Daoy (cell line): ENCODE measurements around the gene SEC31B. TPM values are rescaled to one million over a fixed set of nuclear protein-coding genes. Genes with fewer than 3 reads are reported as not detected.

ENCODE experiments used
- DNase-seq: peaks from one replicate; pipeline ENCODE4 v3.0.0-alpha.2; 2015; ENCODE audit warnings: low read depth
- total RNA-seq: library from RNA; depleted of rRNA; stranded (reverse); fragments of >200 nt; shearing (Covaris generic); gene quantifications from 2 replicates; pipeline ENCODE4 v1.2.3, GENCODE V29; 2014

Gene SEC31B
- total RNA-seq, 1 experiment from 2014 or later: 0.34 TPM

DNA sequence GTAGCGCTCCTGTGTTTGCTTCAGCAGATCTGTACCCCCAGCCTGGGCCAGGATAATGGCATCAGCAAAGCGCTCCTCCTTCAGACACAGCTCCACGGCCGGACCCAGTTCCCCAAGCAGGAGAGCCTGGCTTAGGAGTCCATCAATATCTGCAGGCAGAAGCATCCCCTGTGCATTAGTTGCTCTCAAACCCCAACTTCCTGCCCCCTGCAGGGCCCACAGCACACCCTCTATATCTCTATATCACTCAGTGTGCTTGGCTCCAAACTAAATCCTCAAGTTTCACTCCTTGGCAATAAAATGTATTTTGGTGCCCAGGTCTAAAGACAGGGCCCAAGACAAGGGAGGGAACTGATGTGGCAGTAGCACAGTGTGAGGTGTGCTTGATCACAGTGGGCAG is 21.6 kb downstream of the SEC31B start:
- DNase-seq: no peak

DNA sequence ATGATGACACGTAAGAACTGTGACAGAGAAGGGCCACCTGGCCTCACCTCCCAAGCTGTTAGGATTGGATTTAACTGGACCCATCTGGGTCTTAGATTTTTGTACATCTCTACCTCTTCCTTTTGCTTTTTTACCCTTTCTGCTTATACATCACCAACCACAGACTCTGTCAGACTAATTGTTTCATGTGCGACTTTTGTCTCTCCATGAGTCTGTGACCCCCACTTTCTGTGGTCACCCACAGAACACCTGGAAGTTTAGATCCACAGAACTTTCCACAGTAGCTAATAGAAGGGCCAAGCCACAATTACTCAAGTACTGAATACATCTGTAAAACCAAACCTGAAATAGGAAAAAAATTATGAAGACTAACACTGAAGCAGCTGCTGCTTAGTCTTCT is 23.1 kb downstream of the SEC31B start:
- no peak for DNase-seq

DNA sequence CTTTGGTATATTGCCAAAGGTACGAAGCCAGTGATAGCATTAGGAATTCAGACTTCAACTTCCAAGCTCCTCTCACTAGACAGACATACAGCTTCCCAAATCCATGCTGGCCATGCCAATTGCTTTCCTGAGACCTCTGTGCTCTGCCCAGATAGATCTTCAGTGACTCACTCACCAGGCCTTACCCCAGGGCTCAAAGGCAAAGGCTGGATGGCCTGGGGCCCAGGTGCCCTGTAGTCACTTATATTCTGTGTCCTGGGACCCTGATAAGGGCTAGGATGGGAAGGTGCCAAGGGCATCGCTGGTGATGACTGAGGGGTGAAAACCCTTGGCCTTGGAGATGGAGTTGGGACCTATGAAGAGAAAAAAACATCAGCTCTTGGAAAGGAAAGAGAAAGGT is 29.1 kb downstream of the SEC31B start:
- DNase-seq: no peak

DNA sequence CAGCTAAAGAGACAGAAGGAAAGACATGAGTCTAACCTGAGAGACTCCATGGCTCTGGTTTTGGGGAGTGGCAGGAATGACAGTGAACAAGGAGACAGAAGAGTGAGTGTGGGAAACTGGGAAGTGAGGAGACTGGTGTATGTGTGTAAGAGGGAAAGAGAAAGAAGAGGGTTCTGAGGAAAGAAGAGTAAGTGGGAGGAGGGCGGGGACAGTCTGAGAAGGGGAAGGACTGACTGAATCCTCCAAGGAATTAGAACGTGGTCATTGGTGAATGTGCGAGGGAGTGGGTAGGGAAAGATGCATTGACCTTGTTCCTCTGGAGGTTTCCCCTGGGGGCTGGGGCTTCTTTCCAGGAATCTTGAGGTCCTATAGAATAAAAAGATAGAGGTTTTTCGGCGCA is 30.3 kb downstream of the SEC31B start:
- no peak for DNase-seq

DNA sequence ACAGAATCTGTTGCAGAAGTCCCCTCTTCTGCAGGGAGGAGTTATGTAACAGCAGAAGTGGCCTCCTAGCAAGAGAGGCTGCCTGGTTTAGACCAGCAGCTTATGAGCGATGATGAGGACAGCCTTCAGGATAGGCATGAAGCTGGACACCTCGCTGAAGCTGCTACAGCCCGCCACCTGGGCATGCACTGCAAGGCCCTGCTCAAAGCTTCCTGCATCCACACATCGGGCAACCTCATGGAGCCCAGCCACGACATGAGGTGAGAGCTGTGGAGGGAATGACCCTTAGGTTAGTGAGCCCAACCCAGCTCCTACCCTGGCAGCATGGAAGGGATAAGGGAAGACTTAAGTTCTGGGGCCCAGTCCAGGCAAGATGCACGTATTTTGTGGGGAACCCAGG is 32.1 kb downstream of the SEC31B start:
- no peak for DNase-seq

DNA sequence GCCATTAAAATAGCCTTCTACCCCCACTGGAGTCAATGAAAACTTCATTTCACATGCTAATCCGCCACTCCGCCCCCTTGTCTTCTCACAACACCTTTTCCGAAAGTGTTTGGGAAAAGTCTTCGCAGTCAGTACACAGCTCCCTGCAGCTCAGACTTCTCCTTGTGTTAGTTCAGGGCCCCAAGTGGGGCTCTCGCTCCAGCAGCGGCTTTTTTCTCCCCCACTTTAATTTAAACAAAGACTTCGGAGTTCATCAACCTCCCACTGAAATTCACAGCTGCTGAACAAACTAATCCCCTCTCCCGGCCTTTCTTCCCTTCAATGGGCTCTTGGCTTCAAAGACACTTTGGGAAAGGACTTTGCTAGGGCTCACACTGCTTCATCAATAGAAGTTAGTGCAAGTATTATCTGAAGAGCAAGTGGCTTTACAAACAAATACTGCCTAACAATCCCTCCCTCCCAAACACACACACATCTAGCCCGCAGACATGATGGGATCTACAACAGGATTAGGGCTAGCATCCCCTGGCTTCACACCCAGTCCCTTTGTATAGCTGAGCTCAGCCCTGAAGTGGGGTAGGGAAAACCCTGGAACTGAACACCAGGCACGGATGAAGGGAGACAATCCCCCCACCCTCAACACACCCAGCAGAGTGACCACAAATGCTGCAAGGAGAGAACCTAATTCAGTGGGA is 33.7 kb downstream of the SEC31B start:
- DNase-seq: no peak

DNA sequence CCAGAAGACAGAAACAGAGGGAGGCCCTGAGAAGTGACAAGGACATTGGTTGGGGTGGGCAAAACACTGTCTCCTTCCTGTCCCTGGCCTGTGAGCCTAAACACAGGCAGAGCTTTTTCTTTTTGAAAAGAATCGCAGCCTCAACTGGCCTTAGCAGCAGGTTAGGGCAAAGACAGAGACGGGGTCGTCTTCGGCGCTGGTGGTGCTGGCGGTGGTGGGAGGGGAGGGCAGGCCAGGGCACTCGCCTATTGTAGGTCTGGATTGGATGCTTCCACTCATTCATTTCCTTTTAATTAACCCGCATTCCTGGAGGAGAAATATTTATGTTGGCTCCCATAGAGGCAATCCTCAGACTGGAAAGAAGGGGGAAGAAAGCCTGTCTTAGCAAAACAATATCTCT is 34.3 kb downstream of the SEC31B start:
- no peak for DNase-seq

DNA sequence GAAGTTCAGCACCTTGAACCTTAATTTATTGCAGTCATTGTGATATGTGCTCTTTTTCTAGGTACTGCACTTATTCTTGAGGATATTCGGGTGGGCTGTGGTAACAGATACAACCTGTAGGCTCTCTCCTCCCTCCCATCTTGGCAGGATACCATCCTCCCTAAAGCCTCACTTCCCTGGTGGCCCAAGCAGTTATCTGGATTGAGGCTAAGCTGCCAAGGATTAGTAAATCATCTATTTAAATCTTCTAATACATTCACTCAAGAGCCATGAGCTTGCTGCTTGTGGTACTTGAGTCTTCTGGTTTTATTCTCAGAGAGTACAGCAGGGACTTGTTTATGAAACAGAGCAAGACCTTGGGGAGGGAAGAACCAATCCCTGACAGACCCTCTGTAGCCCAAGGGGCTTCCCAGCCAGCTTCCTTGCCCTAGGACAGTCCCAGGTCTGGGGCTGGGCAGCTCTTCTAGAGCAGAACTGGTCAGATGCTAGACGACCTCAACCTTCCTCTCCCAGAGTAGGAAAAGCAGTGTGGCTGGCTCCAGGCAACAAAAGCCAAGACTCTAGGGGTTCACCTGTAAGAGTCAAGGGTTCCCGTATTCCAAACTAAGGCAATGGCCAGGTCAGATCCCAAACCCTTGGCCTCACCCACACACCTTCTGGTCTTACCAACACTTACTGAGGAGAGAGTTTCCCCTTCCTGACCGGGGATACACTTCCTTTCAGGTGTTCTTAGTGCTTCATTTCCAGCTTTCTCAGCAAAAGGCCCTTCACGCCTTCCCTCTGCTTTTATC is 35.6 kb downstream of the SEC31B start:
- no peak for DNase-seq

DNA sequence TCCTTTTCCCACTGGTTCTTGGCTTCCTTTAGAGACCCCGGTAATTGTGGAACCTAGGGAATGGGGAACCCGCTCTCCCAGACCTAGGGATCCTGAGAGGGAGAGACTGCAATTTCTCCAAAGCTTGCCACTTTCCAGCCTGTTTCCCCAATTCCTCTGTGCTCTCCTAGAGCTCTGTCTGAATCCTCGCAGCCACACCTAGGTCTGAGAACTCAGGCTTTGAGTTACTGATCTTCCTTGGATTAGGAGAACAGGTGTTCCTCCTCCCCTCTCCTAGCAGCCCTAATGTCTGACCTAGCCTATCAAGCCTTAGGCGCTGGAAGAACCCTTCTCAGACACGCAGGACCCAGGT is 36.9 kb downstream of the SEC31B start:
- DNase-seq: no peak

DNA sequence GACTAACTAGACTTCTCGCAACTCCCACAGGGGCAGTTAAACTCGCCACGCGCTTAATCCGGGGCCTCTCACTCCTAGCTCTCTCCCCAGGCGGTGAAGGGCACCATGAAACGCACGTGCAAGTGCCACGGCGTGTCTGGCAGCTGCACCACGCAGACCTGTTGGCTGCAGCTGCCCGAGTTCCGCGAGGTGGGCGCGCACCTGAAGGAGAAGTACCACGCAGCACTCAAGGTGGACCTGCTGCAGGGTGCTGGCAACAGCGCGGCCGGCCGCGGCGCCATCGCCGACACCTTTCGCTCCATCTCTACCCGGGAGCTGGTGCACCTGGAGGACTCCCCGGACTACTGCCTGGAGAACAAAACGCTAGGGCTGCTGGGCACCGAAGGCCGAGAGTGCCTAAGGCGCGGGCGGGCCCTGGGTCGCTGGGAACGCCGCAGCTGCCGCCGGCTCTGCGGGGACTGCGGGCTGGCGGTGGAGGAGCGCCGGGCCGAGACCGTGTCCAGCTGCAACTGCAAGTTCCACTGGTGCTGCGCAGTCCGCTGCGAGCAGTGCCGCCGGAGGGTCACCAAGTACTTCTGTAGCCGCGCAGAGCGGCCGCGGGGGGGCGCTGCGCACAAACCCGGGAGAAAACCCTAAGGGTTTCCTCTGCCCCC is 37.4 kb downstream of the SEC31B start:
- peak; percentile 64 for DNase-seq

DNA sequence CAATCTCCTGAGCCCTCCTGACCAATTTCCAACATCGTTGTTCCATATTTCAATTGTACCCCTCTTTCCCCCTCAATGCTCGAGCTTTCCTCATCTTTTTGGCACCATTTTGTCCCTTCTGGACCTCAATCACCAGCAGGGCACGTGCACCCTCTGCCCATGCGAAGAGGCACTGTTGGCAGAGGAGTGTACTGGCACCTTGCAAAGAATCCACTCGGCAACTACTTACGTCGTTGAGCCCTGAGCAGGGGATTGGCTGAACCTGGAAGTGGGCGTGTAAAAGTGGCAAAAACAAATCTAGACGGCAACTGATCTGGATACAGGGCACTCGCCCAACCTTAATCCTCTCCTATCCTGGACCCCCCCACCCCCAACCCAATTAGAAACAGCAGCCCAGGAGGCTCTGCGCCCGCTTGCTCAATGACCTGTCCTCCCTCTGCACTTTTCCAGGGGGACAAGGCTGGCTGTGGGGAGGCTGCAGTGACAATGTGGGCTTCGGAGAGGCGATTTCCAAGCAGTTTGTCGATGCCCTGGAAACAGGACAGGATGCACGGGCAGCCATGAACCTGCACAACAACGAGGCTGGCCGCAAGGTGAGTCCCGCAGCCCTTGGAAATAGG is 38.1 kb downstream of the SEC31B start:
- peak; percentile 80 for DNase-seq

DNA sequence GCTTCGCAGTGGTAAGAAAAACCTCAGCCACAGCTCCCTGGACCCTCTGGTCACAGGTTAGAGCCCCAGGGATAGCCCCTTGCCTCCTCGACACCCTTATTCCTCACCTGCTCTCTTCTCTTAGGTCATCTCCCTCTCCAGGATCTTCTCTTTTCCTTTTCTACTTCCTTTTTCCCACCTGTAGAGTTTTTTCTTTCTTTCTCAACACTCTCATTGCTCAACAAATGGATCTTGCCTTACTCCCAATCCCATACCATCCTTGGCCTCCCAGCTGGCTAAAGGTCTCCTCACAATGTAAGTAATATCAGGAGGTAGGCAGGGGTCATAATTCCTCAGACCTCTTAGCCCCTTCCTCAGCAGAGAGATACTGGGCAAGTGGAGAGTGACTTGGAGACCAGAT is 39.7 kb downstream of the SEC31B start:
- DNase-seq: no peak

DNA sequence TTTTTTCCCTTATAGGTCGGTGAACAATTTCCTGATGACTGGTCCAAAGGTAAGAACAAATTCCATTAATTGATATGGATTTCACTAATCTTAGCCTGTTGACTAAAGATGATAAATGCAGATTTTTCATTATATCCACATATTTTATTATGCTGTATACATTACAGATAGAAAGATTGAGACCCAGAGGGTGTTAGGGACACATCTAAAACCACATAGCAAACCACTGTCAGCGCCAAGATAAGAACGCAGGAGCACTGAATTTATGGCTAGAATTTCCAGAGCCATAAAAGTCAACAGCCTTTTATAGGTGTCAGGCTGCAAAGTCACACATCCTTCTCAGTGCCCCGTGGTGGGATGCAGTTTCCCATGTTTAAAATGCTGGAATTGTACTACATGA is 40.6 kb downstream of the SEC31B start:
- DNase-seq: no peak

DNA sequence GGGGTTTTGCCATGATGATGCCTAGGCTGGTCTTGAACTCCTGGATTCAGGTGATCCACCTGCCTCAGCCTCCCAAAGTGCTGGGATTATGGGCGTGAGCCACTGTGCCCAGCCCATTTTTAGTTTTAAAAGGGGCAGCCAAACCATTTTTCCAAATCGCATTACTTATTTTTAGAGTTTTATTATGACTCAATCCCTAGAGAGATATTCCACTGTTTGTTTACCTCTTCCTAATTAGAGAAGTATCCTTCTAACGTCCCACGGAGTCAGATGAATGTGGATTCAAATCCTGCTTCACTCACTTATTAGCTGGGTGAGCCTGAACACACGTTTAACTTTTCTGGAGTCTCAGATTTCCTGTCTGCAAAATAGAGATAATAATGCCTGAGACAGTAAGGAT is 41.7 kb downstream of the SEC31B start:
- DNase-seq: no peak

DNA sequence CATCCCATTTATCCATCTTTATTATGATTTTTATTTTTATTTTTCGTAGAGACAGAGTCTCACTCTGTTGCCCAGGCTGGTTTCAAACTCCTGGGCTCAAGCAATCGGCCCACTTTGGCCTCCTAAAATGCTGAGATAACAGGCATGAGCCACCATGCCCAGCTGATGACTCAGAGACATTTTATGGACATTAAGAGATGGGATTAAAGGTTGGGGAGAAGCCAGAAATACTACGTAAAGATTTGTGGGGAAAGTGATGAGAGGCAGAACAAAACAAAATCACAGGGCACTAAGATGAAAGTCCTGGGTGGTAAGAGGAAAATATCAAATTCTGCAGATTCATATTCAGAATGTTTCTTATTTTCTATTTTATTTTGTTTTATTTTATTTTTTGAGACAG is 49.3 kb downstream of the SEC31B start:
- peak; percentile 59 for DNase-seq

DNA sequence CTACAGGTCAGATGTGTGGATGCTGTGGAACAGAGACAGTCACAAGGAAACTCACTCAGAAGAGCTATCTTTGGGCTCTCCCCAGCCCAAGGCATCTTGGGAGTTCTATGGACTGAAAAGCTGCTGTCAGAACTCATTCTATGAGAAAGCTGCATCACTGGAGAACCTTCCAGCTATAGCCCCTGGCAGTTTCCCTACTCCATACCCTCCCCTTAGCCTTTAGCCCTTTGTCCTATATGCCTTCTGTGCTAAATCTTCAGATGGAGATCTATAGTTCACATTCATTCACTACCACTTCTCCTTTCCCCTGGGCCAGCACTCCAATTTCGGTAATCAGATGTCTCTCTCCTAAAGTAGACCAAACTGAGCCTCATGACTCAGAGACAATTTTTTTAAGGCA is 49.9 kb downstream of the SEC31B start:
- peak; percentile 6 for DNase-seq

DNA sequence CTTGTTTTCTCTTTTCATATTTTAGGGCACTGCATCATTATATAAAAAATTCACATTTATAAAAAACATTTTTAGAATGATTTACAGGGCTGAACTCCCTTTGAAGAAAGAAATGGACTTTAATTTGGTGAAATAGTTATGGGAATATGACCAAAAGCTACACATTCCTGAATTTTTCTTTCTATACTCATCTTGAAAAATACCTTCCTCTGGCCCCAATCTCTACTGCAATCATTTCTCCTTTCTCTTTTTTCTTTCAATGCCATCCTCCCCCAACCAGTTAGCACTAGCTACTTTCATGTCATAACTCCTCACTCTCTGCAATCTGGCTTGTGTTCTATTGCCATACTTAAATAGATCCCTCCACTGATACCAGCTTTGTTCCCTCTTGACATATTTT is 50.7 kb downstream of the SEC31B start:
- no peak for DNase-seq

DNA sequence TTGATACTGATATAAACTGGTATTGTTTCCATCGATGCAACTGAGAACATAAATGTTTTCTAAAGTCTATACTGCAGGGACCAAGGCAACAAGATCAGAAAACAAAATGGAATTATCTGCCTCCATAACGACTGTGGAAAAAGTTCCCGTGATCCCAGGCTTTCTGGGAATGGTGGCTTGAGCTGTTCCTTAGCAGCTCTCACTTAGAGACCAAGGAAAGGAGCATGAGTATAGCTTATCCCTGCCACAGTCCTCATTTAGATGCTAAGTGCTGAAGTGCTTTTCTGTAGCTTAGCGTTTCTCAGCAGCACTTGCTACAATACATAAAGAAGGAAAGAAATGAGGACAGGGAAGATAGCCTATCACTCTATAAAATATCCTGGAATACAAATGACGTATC is 51.3 kb downstream of the SEC31B start:
- no peak for DNase-seq

DNA sequence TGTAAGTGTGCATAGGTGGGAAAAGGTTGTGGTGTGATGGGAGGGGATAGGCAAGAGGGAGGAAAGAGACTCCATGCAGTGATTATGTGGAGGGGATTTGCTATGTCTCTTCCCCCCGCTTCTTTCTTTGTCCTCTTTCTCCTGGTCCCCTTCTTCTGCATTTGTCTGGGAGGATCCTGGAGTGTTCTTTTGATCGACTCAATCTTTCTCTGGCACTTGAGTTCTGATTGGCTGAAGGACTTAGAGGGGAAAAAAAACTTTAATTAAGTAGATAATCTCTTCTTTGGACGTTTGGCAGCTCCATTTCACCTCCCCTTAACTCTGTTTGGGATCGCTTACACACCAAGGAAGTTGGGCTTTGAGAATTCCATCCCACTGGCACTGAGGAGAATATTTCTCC is 57.0 kb downstream of the SEC31B start, which contains the start of gene WNT8B:
WNT8B (plus strand) TSS at position 301 of the 400 bp plus-strand sequence. CDS start 160 bp downstream, outside the sequence.
- no peak for DNase-seq

DNA sequence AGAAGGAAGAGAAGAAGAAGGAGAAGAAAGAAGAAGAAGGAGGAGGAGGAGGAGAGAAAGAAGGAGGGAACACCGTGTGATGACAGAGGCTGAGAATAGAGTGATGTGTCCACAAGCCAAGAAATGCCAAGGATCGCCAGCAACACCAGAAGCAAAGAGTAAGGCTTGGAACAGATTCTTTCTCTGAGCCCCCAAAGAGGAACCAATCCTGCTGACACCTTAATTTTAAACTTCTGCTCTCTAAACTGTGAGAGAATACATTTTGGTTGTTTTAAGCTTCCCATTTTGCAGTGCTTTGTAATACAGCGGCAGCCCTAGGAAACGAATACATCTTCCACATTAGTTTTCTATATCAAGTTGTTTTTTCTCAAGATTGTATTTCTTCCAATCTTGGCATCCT is 70.7 kb downstream of the SEC31B start:
- DNase-seq: no peak

DNA sequence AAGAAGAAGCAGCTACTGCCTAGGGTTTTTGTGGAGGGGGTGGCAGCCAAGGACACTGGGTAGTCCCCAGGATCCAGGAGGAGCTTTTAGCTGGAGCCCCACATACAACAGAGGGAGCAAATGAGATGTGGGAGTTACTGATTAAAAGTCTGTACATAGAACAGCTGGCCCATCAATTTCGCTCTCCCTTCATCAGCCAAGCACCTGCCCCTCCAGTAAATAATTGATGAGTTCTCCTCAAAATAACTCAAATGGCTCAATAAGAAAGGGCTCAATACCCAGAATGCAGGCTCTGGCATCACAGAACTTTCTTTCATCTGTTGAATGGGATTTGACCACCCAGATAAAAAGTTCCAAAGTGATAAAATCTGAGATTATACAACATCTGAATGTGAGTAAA is 72.0 kb downstream of the SEC31B start:
- no peak for DNase-seq

DNA sequence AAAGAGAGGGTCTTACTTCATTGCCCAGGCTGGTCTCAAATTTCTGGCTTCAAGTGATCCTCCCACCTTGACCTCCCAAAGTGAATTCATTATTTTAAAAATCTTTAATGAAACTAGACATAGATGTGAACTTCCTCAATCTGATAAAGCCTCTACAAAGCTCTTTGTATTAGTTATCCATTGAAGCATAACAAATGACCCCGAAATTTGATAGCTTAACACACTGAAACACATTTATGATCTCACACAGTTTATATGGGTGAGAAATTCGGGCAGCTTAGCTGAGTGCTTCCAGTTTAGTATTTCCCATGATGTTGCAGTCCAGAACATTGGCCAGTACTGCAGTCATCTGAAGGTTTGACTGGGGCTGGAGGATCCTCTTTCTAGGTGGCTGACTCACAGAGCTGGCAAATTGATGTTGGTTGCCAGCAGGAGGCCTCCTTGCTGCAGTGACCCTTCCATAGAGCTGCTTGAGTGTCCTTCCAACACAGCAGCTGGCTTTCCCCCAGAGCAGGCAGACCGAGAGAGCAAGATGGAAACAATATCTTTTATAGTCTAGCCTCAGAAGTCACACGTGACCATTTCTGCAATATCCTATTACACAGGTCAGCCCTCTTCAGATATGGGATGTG is 73.4 kb downstream of the SEC31B start:
- DNase-seq: no peak
